ENCODE data around the gene MYO7B. TPM values are rescaled to one million over a fixed set of nuclear protein-coding genes. Genes with fewer than 3 reads are reported as not detected.

The MYO7B gene
- polyA plus RNA-seq, 1 of the 3 experiments (the other 2 are of a cell fraction), result 0.08 TPM

DNA sequence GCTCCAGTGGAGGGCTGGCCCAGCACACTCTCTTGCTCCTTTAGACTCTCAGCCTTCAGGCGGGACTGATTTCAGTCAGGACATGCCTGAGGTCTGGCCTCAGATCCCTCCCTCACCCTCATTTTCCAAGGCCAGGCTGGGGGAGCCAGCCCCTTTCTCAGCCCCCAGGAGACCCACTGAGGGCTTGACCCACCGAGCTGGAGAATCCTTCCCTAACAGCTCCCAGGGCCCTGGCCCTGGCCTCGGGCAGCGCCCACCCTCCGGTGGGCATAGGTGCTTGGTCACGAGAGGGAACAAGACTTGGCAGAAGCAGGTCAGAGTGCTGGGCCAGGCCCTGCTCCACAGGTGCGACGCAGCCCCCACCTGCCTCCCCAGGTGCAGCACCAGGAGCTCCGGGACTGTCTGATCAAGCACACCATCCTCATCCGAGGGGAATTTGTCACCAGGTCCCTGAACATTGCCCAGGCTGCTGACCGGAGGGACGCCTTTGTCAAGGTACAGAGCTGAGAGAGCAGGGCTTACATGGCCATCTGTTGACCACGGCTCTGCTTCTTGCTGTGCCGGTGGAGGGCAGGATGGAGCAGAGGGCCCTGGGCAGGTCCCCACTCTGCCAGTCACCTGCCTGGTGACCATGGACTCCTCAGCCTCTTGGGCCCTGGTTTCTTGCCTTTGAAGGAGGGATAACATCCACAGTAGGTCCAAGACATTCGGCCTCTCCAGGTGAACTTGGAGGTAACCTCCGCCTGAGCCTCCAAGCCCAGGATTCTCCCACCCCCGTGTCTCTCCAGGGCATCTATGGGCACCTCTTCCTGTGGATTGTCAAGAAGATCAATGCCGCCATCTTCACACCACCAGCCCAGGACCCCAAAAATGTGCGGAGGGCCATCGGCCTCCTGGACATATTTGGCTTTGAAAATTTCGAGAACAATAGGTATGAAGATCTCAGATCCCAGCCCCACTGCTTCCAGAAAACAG lies 46.3 kb downstream of the MYO7B start (continued):
- TF ChIP-seq RAD21 (IDR thresholded peaks at IDR 0.05; ENCODE audit: low read length), result no peak
- TF ChIP-seq NFIC (IDR thresholded peaks at IDR 0.05; ENCODE audit: borderline replicate concordance), result no peak

- Histone ChIP-seq H3K9ac (no peak overlapping the region), H3K4me1 (ENCODE audit: control insufficient read depth in 1 of 2, insufficient read depth in 2 of 2, low read depth in 1 of 2, low read length in 1 of 2) (no peaks in the 10 kb centered on the region), H3K9me2 (no peaks in the 10 kb centered on the region), H3K4me2 (no peak overlapping the region), H3K27ac (ENCODE audit: low read depth in 2 of 2, low read length in 1 of 2) (no peak overlapping the region), H3K9me3 (no peaks in the 10 kb centered on the region), H3K27me3 (ENCODE audit: insufficient read depth) (no peaks in the 10 kb centered on the region), H4K20me1 (ENCODE audit: insufficient read depth) (no peaks in the 10 kb centered on the region), H3F3A (replicated peaks; ENCODE audit: insufficient read depth) (no peaks in the 10 kb centered on the region), H3K4me3 (ENCODE audit: low read depth in 2 of 2, low read length in 1 of 2) (no peak overlapping the region), H3K79me2 (ENCODE audit: insufficient read depth) (no peaks in the 10 kb centered on the region), H3K36me3 (replicated peaks in 1 of 2; ENCODE audit: control insufficient read depth in 1 of 2, insufficient read depth in 2 of 2, low read length in 1 of 2) (no peaks in the 10 kb centered on the region), H2AFZ (ENCODE audit: low read depth) (no peak overlapping the region)
- TF ChIP-seq GABPA (IDR thresholded peaks at IDR 0.05; ENCODE audit: low read depth), result no peak
- CTCF ChIA-PET, result interaction anchor here (1.3 kb wide), 1 partner anchor 8 kb away, joined by 12 read pairs; no protein-coding TSS in a partner anchor
- 55% methylated on average over 13 of the region's 15 CpGs for WGBS (ENCODE audit: low lambda C conversion rate)
- no peak for DNase-seq
- POLR2A ChIA-PET, result no interaction called here
Observed at GRCh38 chr2:127582863-127583861, 47.7 kb downstream of the MYO7B start.

DNA sequence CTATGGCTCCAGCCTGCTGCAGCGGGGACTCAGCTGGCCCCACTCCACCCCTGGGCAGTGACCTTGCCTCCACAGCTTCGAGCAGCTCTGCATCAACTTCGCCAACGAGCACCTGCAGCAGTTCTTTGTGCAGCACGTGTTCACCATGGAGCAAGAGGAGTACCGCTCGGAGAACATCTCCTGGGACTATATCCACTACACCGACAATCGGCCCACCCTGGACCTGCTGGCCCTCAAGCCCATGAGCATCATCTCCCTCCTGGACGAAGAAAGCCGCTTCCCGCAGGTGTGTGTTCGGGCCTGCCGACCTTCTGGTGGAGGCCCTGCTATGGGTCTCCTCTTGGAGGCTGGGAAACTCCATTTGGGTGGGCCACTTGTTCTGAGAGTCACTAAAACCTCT lies 48.6 kb downstream of the MYO7B start:
- DNase-seq, result no peak
- H3K4me1 ChIP-seq (ENCODE audit: control insufficient read depth in 1 of 2, insufficient read depth in 2 of 2, low read depth in 1 of 2, low read length in 1 of 2), result no peaks in the 10 kb centered on the region

More for the DNA sequence above, 48.6 kb downstream of the MYO7B start:
- no peak overlapping the region for H3K4me2 ChIP-seq
- no peaks in the 10 kb centered on the region for H3K9me3 ChIP-seq
- H3K27me3 ChIP-seq (ENCODE audit: insufficient read depth), result no peaks in the 10 kb centered on the region
- no peak overlapping the region for H3K27ac ChIP-seq (ENCODE audit: low read depth in 2 of 2, low read length in 1 of 2)
- no peaks in the 10 kb centered on the region for H3K79me2 ChIP-seq (ENCODE audit: insufficient read depth)
- H3K36me3 ChIP-seq (replicated peaks in 1 of 2; ENCODE audit: control insufficient read depth in 1 of 2, insufficient read depth in 2 of 2, low read length in 1 of 2), result no peaks in the 10 kb centered on the region
- no peaks in the 10 kb centered on the region for H3F3A ChIP-seq (replicated peaks; ENCODE audit: insufficient read depth)
- WGBS (ENCODE audit: low lambda C conversion rate), result 71% methylated on average over 10 of the region's 14 CpGs
- ChIA-PET POLR2A (no interaction called here), CTCF (no interaction called here)
- H3K9me2 ChIP-seq, result no peaks in the 10 kb centered on the region
- H3K9ac ChIP-seq, result no peak overlapping the region
- no peak overlapping the region for H3K4me3 ChIP-seq (ENCODE audit: low read depth in 2 of 2, low read length in 1 of 2)
- H4K20me1 ChIP-seq (ENCODE audit: insufficient read depth), result no peaks in the 10 kb centered on the region
- TF ChIP-seq, protein P1, sequence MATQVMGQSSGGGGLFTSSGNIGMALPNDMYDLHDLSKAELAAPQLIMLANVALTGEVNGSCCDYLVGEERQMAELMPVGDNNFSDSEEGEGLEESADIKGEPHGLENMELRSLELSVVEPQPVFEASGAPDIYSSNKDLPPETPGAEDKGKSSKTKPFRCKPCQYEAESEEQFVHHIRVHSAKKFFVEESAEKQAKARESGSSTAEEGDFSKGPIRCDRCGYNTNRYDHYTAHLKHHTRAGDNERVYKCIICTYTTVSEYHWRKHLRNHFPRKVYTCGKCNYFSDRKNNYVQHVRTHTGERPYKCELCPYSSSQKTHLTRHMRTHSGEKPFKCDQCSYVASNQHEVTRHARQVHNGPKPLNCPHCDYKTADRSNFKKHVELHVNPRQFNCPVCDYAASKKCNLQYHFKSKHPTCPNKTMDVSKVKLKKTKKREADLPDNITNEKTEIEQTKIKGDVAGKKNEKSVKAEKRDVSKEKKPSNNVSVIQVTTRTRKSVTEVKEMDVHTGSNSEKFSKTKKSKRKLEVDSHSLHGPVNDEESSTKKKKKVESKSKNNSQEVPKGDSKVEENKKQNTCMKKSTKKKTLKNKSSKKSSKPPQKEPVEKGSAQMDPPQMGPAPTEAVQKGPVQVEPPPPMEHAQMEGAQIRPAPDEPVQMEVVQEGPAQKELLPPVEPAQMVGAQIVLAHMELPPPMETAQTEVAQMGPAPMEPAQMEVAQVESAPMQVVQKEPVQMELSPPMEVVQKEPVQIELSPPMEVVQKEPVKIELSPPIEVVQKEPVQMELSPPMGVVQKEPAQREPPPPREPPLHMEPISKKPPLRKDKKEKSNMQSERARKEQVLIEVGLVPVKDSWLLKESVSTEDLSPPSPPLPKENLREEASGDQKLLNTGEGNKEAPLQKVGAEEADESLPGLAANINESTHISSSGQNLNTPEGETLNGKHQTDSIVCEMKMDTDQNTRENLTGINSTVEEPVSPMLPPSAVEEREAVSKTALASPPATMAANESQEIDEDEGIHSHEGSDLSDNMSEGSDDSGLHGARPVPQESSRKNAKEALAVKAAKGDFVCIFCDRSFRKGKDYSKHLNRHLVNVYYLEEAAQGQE (IDR thresholded peaks at IDR 0.05; ENCODE audit: low read depth, low read length), result no peak
- TF ChIP-seq ELF1 (IDR thresholded peaks at IDR 0.05), result no peak
- no peak for TF ChIP-seq CTCF (IDR thresholded peaks at IDR 0.05)
- TF ChIP-seq RCOR1 (IDR thresholded peaks at IDR 0.05; ENCODE audit: low read length), result no peak
- TF ChIP-seq NFIC (IDR thresholded peaks at IDR 0.05; ENCODE audit: borderline replicate concordance), result no peak
- TF ChIP-seq MXI1 (IDR thresholded peaks at IDR 0.05; ENCODE audit: low read depth, low read length), result no peak
- no peak for TF ChIP-seq PBX3 (IDR thresholded peaks at IDR 0.05)
- TF ChIP-seq, protein P2, sequence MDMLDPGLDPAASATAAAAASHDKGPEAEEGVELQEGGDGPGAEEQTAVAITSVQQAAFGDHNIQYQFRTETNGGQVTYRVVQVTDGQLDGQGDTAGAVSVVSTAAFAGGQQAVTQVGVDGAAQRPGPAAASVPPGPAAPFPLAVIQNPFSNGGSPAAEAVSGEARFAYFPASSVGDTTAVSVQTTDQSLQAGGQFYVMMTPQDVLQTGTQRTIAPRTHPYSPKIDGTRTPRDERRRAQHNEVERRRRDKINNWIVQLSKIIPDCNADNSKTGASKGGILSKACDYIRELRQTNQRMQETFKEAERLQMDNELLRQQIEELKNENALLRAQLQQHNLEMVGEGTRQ (IDR thresholded peaks at IDR 0.05; ENCODE audit: borderline replicate concordance, low read depth, low read length), result no peak
- TF ChIP-seq FOXM1 (IDR thresholded peaks at IDR 0.05; ENCODE audit: low read depth), result no peak
- TF ChIP-seq EZH2phosphoT487 (IDR thresholded peaks at IDR 0.05; ENCODE audit: borderline replicate concordance, low read depth), result no peak
- no peak overlapping the region for H2AFZ ChIP-seq (ENCODE audit: low read depth)
